ENCODE data around the gene RPUSD2. TPM values are rescaled to one million over a fixed set of nuclear protein-coding genes. Genes with fewer than 3 reads are reported as not detected.

RPUSD2 gene
- total RNA-seq, 3 donors from 2014 or later (not counting 1 experiment from before 2014, with no cell fraction given), result 13.7 to 15.2 (median 14.2) TPM

- peaks cover 0 to 3% of the 10 kb centered on the region in 2 donors for H3K27me3 Mint-ChIP-seq (ENCODE audit: low read depth in 2 of 2)
- H3K4me1 Mint-ChIP-seq, result peaks cover 21% of the 10 kb centered on the region in 2 donors
- Histone ChIP-seq H3K4me1 (ENCODE audit: control insufficient read depth, insufficient read depth, low read length) (peaks cover 9% of the 10 kb centered on the region), H3K36me3 (ENCODE audit: control insufficient read depth, insufficient read depth, low read length) (no peaks in the 10 kb centered on the region), H3K4me3 (ENCODE audit: low read length) (no peak overlapping the region), H3K27me3 (ENCODE audit: control insufficient read depth, insufficient read depth, low read length) (no peaks in the 10 kb centered on the region), H3K9me3 (ENCODE audit: control insufficient read depth, insufficient read depth, low read length) (no peaks in the 10 kb centered on the region), H3K27ac (ENCODE audit: low read length) (no peak overlapping the region)
- peak overlapping the region; percentile 99 to 100 for H3K27ac Mint-ChIP-seq
- no peak for TF ChIP-seq CTCF (IDR thresholded peaks at IDR 0.05)
- no peaks in the 10 kb centered on the region for H3K9me3 Mint-ChIP-seq
- 53% methylated on average over 5 of the region's 5 CpGs for WGBS (ENCODE audit: insufficient coverage)
- no peak for ATAC-seq
- intact Hi-C loops (cut with micrococcal nuclease), result no loop called here
- no peaks in the 10 kb centered on the region for H3K36me3 Mint-ChIP-seq
- no peak for DNase-seq
- H3K4me3 Mint-ChIP-seq, result peak overlapping the region; percentile 99
Observed at GRCh38 chr15:40595219-40595618, 26.1 kb downstream of the RPUSD2 start.

- Mint-ChIP-seq H3K36me3 (no peaks in the 10 kb centered on the region), H3K4me3 (peak overlapping the region; percentile 6), H3K4me1 (peaks cover 17 to 21% of the 10 kb centered on the region in 2 donors), H3K27me3 (ENCODE audit: low read depth in 2 of 2) (peaks cover 0 to 3% of the 10 kb centered on the region in 2 donors), H3K27ac (no peak overlapping the region), H3K9me3 (no peaks in the 10 kb centered on the region)
- Histone ChIP-seq H3K9me3 (ENCODE audit: control insufficient read depth, insufficient read depth, low read length) (no peaks in the 10 kb centered on the region), H3K4me3 (ENCODE audit: low read length) (no peak overlapping the region), H3K36me3 (ENCODE audit: control insufficient read depth, insufficient read depth, low read length) (no peaks in the 10 kb centered on the region), H3K27me3 (ENCODE audit: control insufficient read depth, insufficient read depth, low read length) (no peaks in the 10 kb centered on the region), H3K27ac (ENCODE audit: low read length) (no peak overlapping the region), H3K4me1 (ENCODE audit: control insufficient read depth, insufficient read depth, low read length) (peaks cover 9% of the 10 kb centered on the region)
- DNase-seq (no peak), ATAC-seq (no peak)
- 94% methylated on average over 4 of the region's 5 CpGs for WGBS (ENCODE audit: insufficient coverage)
- intact Hi-C loops (cut with micrococcal nuclease), result no loop called here
- TF ChIP-seq CTCF (IDR thresholded peaks at IDR 0.05), result no peak
Observed at GRCh38 chr15:40595773-40596172, 26.7 kb downstream of the RPUSD2 start.

- Histone ChIP-seq H3K27me3 (ENCODE audit: control insufficient read depth, insufficient read depth, low read length) (no peaks in the 10 kb centered on the region), H3K9me3 (ENCODE audit: control insufficient read depth, insufficient read depth, low read length) (no peaks in the 10 kb centered on the region), H3K4me3 (ENCODE audit: low read length) (no peak overlapping the region), H3K27ac (ENCODE audit: low read length) (no peak overlapping the region), H3K4me1 (ENCODE audit: control insufficient read depth, insufficient read depth, low read length) (peaks cover 9% of the 10 kb centered on the region), H3K36me3 (ENCODE audit: control insufficient read depth, insufficient read depth, low read length) (no peaks in the 10 kb centered on the region)
- no peak for ATAC-seq
- intact Hi-C loops (cut with micrococcal nuclease), result no loop called here
- WGBS (ENCODE audit: insufficient coverage), result 100% methylated on average over 2 of the region's 2 CpGs
- no peak overlapping the region for H3K27ac Mint-ChIP-seq
- peaks cover 17 to 21% of the 10 kb centered on the region in 2 donors for H3K4me1 Mint-ChIP-seq
- no peaks in the 10 kb centered on the region for H3K36me3 Mint-ChIP-seq
- H3K4me3 Mint-ChIP-seq, result no peak overlapping the region
- no peak for DNase-seq
- H3K27me3 Mint-ChIP-seq (ENCODE audit: low read depth in 2 of 2), result peaks cover 0 to 3% of the 10 kb centered on the region in 2 donors
- H3K9me3 Mint-ChIP-seq, result no peaks in the 10 kb centered on the region
- TF ChIP-seq CTCF (IDR thresholded peaks at IDR 0.05), result no peak
Observed at GRCh38 chr15:40597024-40597423, 27.9 kb downstream of the RPUSD2 start.

- 50% methylated on average over 3 of the region's 3 CpGs for WGBS (ENCODE audit: insufficient coverage)
- DNase-seq (no peak), ATAC-seq (no peak)
- intact Hi-C loops (cut with micrococcal nuclease), result no loop called here
- Histone ChIP-seq H3K27ac (ENCODE audit: low read length) (no peak overlapping the region), H3K4me1 (ENCODE audit: control insufficient read depth, insufficient read depth, low read length) (peaks cover 9% of the 10 kb centered on the region), H3K4me3 (ENCODE audit: low read length) (no peak overlapping the region), H3K27me3 (ENCODE audit: control insufficient read depth, insufficient read depth, low read length) (no peaks in the 10 kb centered on the region), H3K9me3 (ENCODE audit: control insufficient read depth, insufficient read depth, low read length) (no peaks in the 10 kb centered on the region), H3K36me3 (ENCODE audit: control insufficient read depth, insufficient read depth, low read length) (no peaks in the 10 kb centered on the region)
- peaks cover 0 to 3% of the 10 kb centered on the region in 2 donors for H3K27me3 Mint-ChIP-seq (ENCODE audit: low read depth in 2 of 2)
- H3K27ac Mint-ChIP-seq, result no peak overlapping the region
- TF ChIP-seq CTCF (IDR thresholded peaks at IDR 0.05), result no peak
- H3K36me3 Mint-ChIP-seq, result no peaks in the 10 kb centered on the region
- H3K4me1 Mint-ChIP-seq, result peaks cover 17% of the 10 kb centered on the region in 2 donors
- H3K9me3 Mint-ChIP-seq, result no peaks in the 10 kb centered on the region
- no peak overlapping the region for H3K4me3 Mint-ChIP-seq
Observed at GRCh38 chr15:40598126-40598525, 29.0 kb downstream of the RPUSD2 start.

Data from natural killer cell (primary cell).